K562 (cell line): Measurements from ENCODE around the gene TRABD2B. TPM values are rescaled to one million over a fixed set of nuclear protein-coding genes. Genes with fewer than 3 reads are reported as not detected.

ENCODE experiments used
- ATAC-seq: fragments of 200-7000 bp; cut with Tn5 transposase; 3 replicates; pipeline ENCODE4 v1.9.1; 2020; ENCODE audit warnings: moderate library complexity
- BruUV-seq: library from RNA; stranded (reverse); fragments of 400-500 nt; replicated peaks from 2 replicates; lab custom pipeline; 2021; lab: Mats Ljungman, UMichigan
- CTCF ChIA-PET: fragments of 300-600 bp; formaldehyde crosslinking; extraction: SDS; loops from one replicate; lab custom pipeline; 2021; ENCODE audit warnings: low intra/inter-chr PET ratio; lab: Yijun Ruan, JAX
- POLR2A ChIA-PET: fragments of 300-600, 350-650 bp; sonication (Branson Sonifier 250); formaldehyde crosslinking; extraction: SDS; loops from one replicate; lab custom pipeline; 2021; ENCODE audit warnings: antibody characterized with exemption, inconsistent platforms; lab: Yijun Ruan, JAX
- DNase-seq, 4 experiments: peaks; one replicate each; pipeline versions ENCODE4 v3.0.0 to v3.0.0-alpha.2; 2011 to 2018; ENCODE audit warnings: low spot score in 3 of 4, mixed read lengths in 3 of 4; ENCODE audit errors: extremely low read depth in 1 of 4
- FAIRE-seq: peaks from 2 replicates; lab custom pipeline; 2011; peaks lifted over from hg19 to GRCh38; lab: Jason Lieb, UNC
- H2AFZ ChIP-seq: 2 replicates; pipeline ENCODE4 v1.6.0; 2011; ENCODE audit warnings: low read depth, low read length, control low read depth, inconsistent platforms
- H3K27ac ChIP-seq: fragments of 200-600 bp; 3 replicates; pipeline ENCODE4 v1.8.0; 2011; ENCODE audit warnings: low read depth, mild to moderate bottlenecking, control low read depth, inconsistent platforms, low read length, moderate library complexity, mixed read lengths; ENCODE audit errors: extremely low read depth
- H3K27me3 ChIP-seq, 2 experiments: fragments of 300-600 bp in 1 of 2; 2 replicates in 1 of 2; 3 replicates in 1 of 2; pipeline versions ENCODE4 v1.6.0 to v1.8.0; 2011; ENCODE audit warnings: inconsistent platforms in 2 of 2, low read length in 2 of 2, mild to moderate bottlenecking in 1 of 2, mixed read lengths in 1 of 2, moderate library complexity in 1 of 2; ENCODE audit not compliant: control insufficient read depth in 2 of 2, insufficient read depth in 2 of 2
- H3K36me3 ChIP-seq: fragments of 300-600 bp; 3 replicates; pipeline ENCODE4 v1.8.0; 2011; ENCODE audit warnings: mild to moderate bottlenecking, low read length, inconsistent platforms; ENCODE audit not compliant: control insufficient read depth, insufficient read depth
- H3K4me1 ChIP-seq, 2 experiments: fragments of 200-600 bp in 1 of 2; replicated peaks in 1 of 2; 2 replicates in 1 of 2; 3 replicates in 1 of 2; pipeline versions ENCODE4 v1.5.1 to v1.8.0; 2011; ENCODE audit warnings: inconsistent platforms in 2 of 2, low read length in 2 of 2, mild to moderate bottlenecking in 1 of 2, mixed read lengths in 1 of 2, moderate library complexity in 1 of 2; ENCODE audit not compliant: control insufficient read depth in 2 of 2, insufficient read depth in 2 of 2
- H3K4me2 ChIP-seq: 2 replicates; pipeline ENCODE4 v1.6.1; 2011; ENCODE audit warnings: low read length, control low read depth, inconsistent platforms, mixed read lengths; ENCODE audit not compliant: insufficient read depth
- H3K4me3 ChIP-seq: fragments of 200-600 bp; sonication (generic), shearing (Covaris generic); 2 replicates; pipeline ENCODE4 v1.5.1; 2016; ENCODE audit warnings: control low read depth, inconsistent platforms
- H3K79me2 ChIP-seq: fragments of 200-600 bp; 3 replicates; pipeline ENCODE4 v1.8.0; 2011; ENCODE audit warnings: low read length, inconsistent platforms; ENCODE audit not compliant: control insufficient read depth, insufficient read depth
- H3K9ac ChIP-seq, 2 experiments: 2 replicates each; pipeline versions ENCODE4 v1.6.0 to v1.6.1; 2011; ENCODE audit warnings: low read depth in 2 of 2, low read length in 2 of 2, control low read depth in 1 of 2, inconsistent platforms in 1 of 2, mild to moderate bottlenecking in 1 of 2, mixed read lengths in 1 of 2; ENCODE audit not compliant: insufficient read depth in 1 of 2
- H3K9me1 ChIP-seq: one replicate; pipeline ENCODE4 v1.6.0; 2011; ENCODE audit warnings: inconsistent platforms, mild to moderate bottlenecking, low read length, moderate library complexity; ENCODE audit not compliant: control insufficient read depth, insufficient read depth
- H3K9me3 ChIP-seq: replicated peaks from 2 replicates; pipeline ENCODE4 v1.5.1; 2011; ENCODE audit warnings: low read depth, low read length, inconsistent platforms; ENCODE audit not compliant: control insufficient read depth, insufficient read depth
- H4K20me1 ChIP-seq: replicated peaks from 2 replicates; pipeline ENCODE4 v1.6.1; 2011; ENCODE audit warnings: low read length, inconsistent platforms, mixed read lengths; ENCODE audit not compliant: control insufficient read depth, insufficient read depth
- BRD4 ChIP-seq: fragments of 200-600 bp; sonication (generic); IDR thresholded peaks from 2 replicates; pipeline ENCODE4 v1.6.1; 2017; ENCODE audit warnings: inconsistent platforms
- GABPA ChIP-seq: fragments of 200-800 bp; sonication (Bioruptor generic); conservative IDR thresholded peaks from 2 replicates; pipeline ENCODE4 v1.6.1; 2016; ENCODE audit warnings: low read depth, missing genetic modification characterization, missing compliant biosample characterization
- SLC30A9 ChIP-seq: fragments of 250-450 bp; sonication (Bioruptor Pico); IDR thresholded peaks from 2 replicates; pipeline ENCODE4 v1.8.0; 2022; ENCODE audit warnings: mild to moderate bottlenecking, moderate library complexity
- ZNF75A ChIP-seq: fragments of 450-650 bp; formaldehyde crosslinking; IDR thresholded peaks from 2 replicates; pipeline ENCODE4 v1.4.0; 2020; ENCODE audit warnings: mild to moderate bottlenecking
- WGBS: fragments of 100-300 bp; shearing (Covaris generic); methylation state at CpG from one replicate; pipeline ENCODE4 v1.1.6; 2016; ENCODE audit warnings: low coverage, mixed read lengths; ENCODE audit not compliant: insufficient coverage; ENCODE audit errors: missing lambda C conversion rate; 5-methylcytosine and 5-hydroxymethylcytosine counted together
- in situ Hi-C: fragments of 300-500 bp; cut with MboI; formaldehyde crosslinking; loops from 4 replicates; pipeline ENCODE4 v1.15.0; 2018; ENCODE audit warnings: inconsistent platforms, mixed read lengths
- intact Hi-C: fragments of 100-400 bp; cut with micrococcal nuclease; formaldehyde crosslinking; loops from 2 replicates; pipeline ENCODE4 v1.14.2; 2022
- polyA plus RNA-seq, 8 experiments: library from polyadenylated mRNA; depleted of rRNA in 4 of 8; stranded (reverse) in 5 of 8; unstranded in 3 of 8; fragments of >200 nt; fragmentation: Nextera tagmentation in 2 of 8; fragmentation: Illumina TruSeq in 1 of 8; extraction: Ambion mirVana in 2 of 8; extraction: Trizol in 1 of 8; gene quantifications; 2 replicates each; pipeline versions ENCODE4 v1.2.1 to v1.2.3, GENCODE V29; 2011 to 2014; ENCODE audit warnings: inconsistent platforms in 1 of 8, missing spikeins in 1 of 8
- total RNA-seq, 7 experiments: library from RNA; depleted of rRNA in 6 of 7; stranded (reverse); fragments of >200 nt in 6 of 7; fragmentation: Illumina TruSeq in 2 of 7; extraction: Trizol in 2 of 7; gene quantifications; 2 replicates each; pipeline versions ENCODE4 v1.2.1 to v1.2.3, GENCODE V29; 2011 to 2021; ENCODE audit warnings: low replicate concordance in 1 of 7

TRABD2B gene
- total and polyA plus RNA-seq, 9 of the 15 experiments (the other 6 are each of a cell fraction or from before 2014, with no cell fraction given), result not detected

GRCh38 chr1:47756411-47756810 is 240.8 kb downstream of the TRABD2B start:
- no peak overlapping the region for H2AFZ ChIP-seq
- no TSS peak for BruUV-seq
- no peaks in the 10 kb centered on the region for H3K79me2 ChIP-seq
- intact Hi-C loops, result no loop called here
- CTCF ChIA-PET, result no interaction called here
- FAIRE-seq, result no peak
- TF ChIP-seq GABPA (tag) (no peak), SLC30A9 (CRISPR knock-in tag) (no peak), ZNF75A (CRISPR knock-in tag) (no peak)
- TF ChIP-seq, all 486 proteins: peak for 0
- no peak overlapping the region for H3K4me3 ChIP-seq
- H3K27ac ChIP-seq, result no peak overlapping the region
- POLR2A ChIA-PET, result no interaction called here
- ATAC-seq (no peak), DNase-seq (no peak)
- peaks cover 15% of the 10 kb centered on the region; the same call in 1 of the 2 replicates for H4K20me1 ChIP-seq
- peaks cover 0 to 3% of the 10 kb centered on the region in 2 experiments; a peak in 1 of 5 replicates for H3K4me1 ChIP-seq
- WGBS, result 2% methylated on average over 8 of the region's 8 CpGs
- H3K27me3 ChIP-seq, result peaks cover 18 to 45% of the 10 kb centered on the region in 2 experiments; a peak in 4 of 5 replicates
- in situ Hi-C loops, result loop anchor here (25.0 kb wide), 1 partner anchor 456 kb away; the partner anchor contains the start of gene SLC5A9
- H3K4me2 ChIP-seq, result no peak overlapping the region
- H3K9me1 ChIP-seq, result no peaks in the 10 kb centered on the region
- H3K9ac ChIP-seq, result no peak overlapping the region
- H3K36me3 ChIP-seq, result no peaks in the 10 kb centered on the region
- H3K9me3 ChIP-seq, result no peaks in the 10 kb centered on the region

GRCh38 chr1:47756006-47756405 is 241.2 kb downstream of the TRABD2B start:
- H3K27me3 ChIP-seq, result peaks cover 18 to 41% of the 10 kb centered on the region in 2 experiments; a peak in 4 of 5 replicates
- no peaks in the 10 kb centered on the region for H3K79me2 ChIP-seq
- ChIA-PET POLR2A (no interaction called here), CTCF (interaction anchor here (0.6 kb wide), 1 partner anchor 17 kb away, joined by 3 read pairs; no protein-coding TSS in a partner anchor)
- 4% methylated on average over 4 of the region's 4 CpGs for WGBS
- H4K20me1 ChIP-seq, result peaks cover 13% of the 10 kb centered on the region; the same call in 1 of the 2 replicates
- no peak for DNase-seq
- intact Hi-C loops (no loop called here), in situ Hi-C loops (loop anchor here (25.0 kb wide), 1 partner anchor 456 kb away; the partner anchor contains the start of gene SLC5A9)
- H3K4me3 ChIP-seq, result no peak overlapping the region
- no peaks in the 10 kb centered on the region for H3K36me3 ChIP-seq
- FAIRE-seq, result no peak
- ATAC-seq, result no peak
- no peak overlapping the region for H3K27ac ChIP-seq
- no peak overlapping the region for H3K9ac ChIP-seq
- no TSS peak for BruUV-seq
- no peak overlapping the region for H3K4me2 ChIP-seq
- peaks cover 0 to 3% of the 10 kb centered on the region in 2 experiments; a peak in 1 of 5 replicates for H3K4me1 ChIP-seq
- no peaks in the 10 kb centered on the region for H3K9me1 ChIP-seq
- H2AFZ ChIP-seq, result no peak overlapping the region
- no peaks in the 10 kb centered on the region for H3K9me3 ChIP-seq
- no peak for TF ChIP-seq BRD4
